Smooth muscle cell (in vitro differentiated cells): ENCODE measurements around the gene TMEM220. TPM values are rescaled to one million over a fixed set of nuclear protein-coding genes. Genes with fewer than 3 reads are reported as not detected.
A peak's percentile ranks its signal among the peaks of the same experiment; 100 is the strongest.

Experiments used
- DNase-seq: peaks from one replicate; lab custom pipeline; 2025; ENCODE audit not compliant: unreplicated experiment; lab: John Stamatoyannopoulos, UW
- H2AFZ ChIP-seq: fragments of 200-600 bp; sonication (generic); 2 replicates; pipeline ENCODE4 v1.6.0; 2016; ENCODE audit warnings: antibody characterized with exemption, low read depth, mild to moderate bottlenecking
- H3F3A ChIP-seq: fragments of 200-600 bp; sonication (generic); 2 replicates; pipeline ENCODE4 v1.6.0; 2017; ENCODE audit warnings: antibody characterized with exemption, low read depth
- H3K27ac ChIP-seq: fragments of 200-600 bp; sonication (generic); 2 replicates; pipeline ENCODE4 v1.5.1; 2016; ENCODE audit warnings: low read depth, mild to moderate bottlenecking
- H3K27me3 ChIP-seq: fragments of 200-600 bp; sonication (generic); 2 replicates; pipeline ENCODE4 v1.6.1; 2016; ENCODE audit warnings: low read depth, mild to moderate bottlenecking
- H3K36me3 ChIP-seq: fragments of 200-600 bp; sonication (generic); 2 replicates; pipeline ENCODE4 v1.5.1; 2016; ENCODE audit warnings: low read depth
- H3K4me1 ChIP-seq: fragments of 200-600 bp; sonication (generic); 2 replicates; pipeline ENCODE4 v1.5.1; 2016; ENCODE audit warnings: low read depth
- H3K4me2 ChIP-seq: fragments of 200-600 bp; sonication (generic); 2 replicates; pipeline ENCODE4 v1.6.0; 2016; ENCODE audit warnings: mild to moderate bottlenecking
- H3K4me3 ChIP-seq: fragments of 200-600 bp; sonication (generic); 2 replicates; pipeline ENCODE4 v1.5.1; 2016; ENCODE audit warnings: mild to moderate bottlenecking
- H3K79me2 ChIP-seq: fragments of 200-600 bp; sonication (generic); 2 replicates; pipeline ENCODE4 v1.6.0; 2016; ENCODE audit warnings: low read depth, mild to moderate bottlenecking
- H3K9ac ChIP-seq: fragments of 200-600 bp; sonication (generic); 2 replicates; pipeline ENCODE4 v1.6.0; 2016; ENCODE audit warnings: low read depth
- H3K9me3 ChIP-seq: fragments of 200-600 bp; sonication (generic); replicated peaks from 2 replicates; pipeline ENCODE4 v1.5.1; 2016; ENCODE audit warnings: low read depth
- H4K20me1 ChIP-seq: fragments of 200-600 bp; sonication (generic); 2 replicates; pipeline ENCODE4 v1.6.0; 2016; ENCODE audit warnings: low read depth
- CTCF ChIP-seq: fragments of 200-600 bp; sonication (generic); IDR thresholded peaks from 2 replicates; pipeline ENCODE4 v1.5.1; 2017; ENCODE audit warnings: borderline replicate concordance, mild to moderate bottlenecking, antibody characterized with exemption; ENCODE audit not compliant: insufficient read depth, poor library complexity, severe bottlenecking
- WGBS: methylation state at CpG from one replicate; pipeline ENCODE4 v1.1.7; 2016; ENCODE audit warnings: low lambda C conversion rate; 5-methylcytosine and 5-hydroxymethylcytosine counted together
- polyA plus RNA-seq: library from polyadenylated mRNA; unstranded; fragments of >200 nt; fragmentation: Nextera tagmentation; extraction: Ambion mirVana; gene quantifications from 2 replicates; pipeline ENCODE4 v1.2.1, GENCODE V29; 2016
- total RNA-seq: library from RNA; depleted of rRNA; stranded (reverse); fragments of >200 nt; gene quantifications from 2 replicates; pipeline ENCODE4 v1.2.3, GENCODE V29; 2014

The TMEM220 gene
- total and polyA plus RNA-seq, 2 experiments from 2014 or later: 3.5 to 5.5 TPM

- DNase-seq: no peak
- no peak overlapping the region for H3K9ac ChIP-seq
- no peaks in the 10 kb centered on the region for H4K20me1 ChIP-seq
- no peaks in the 10 kb centered on the region for H3K27me3 ChIP-seq
- WGBS: 78% methylated on average over 5 of the region's 5 CpGs
- H3K27ac ChIP-seq: no peak overlapping the region
- H3K4me2 ChIP-seq: no peak overlapping the region
- H3K79me2 ChIP-seq: no peaks in the 10 kb centered on the region
- no peaks in the 10 kb centered on the region for H3K9me3 ChIP-seq
- H3K36me3 ChIP-seq: no peaks in the 10 kb centered on the region
- no peaks in the 10 kb centered on the region for H3K4me1 ChIP-seq
- no peak overlapping the region for H3K4me3 ChIP-seq
- no peak for TF ChIP-seq CTCF
- H2AFZ ChIP-seq: no peak overlapping the region
- H3F3A ChIP-seq: no peaks in the 10 kb centered on the region
These were observed 9.6 kb upstream of the TMEM220 start for GRCh38 chr17:10739386-10739785.

GRCh38 chr17:10738521-10739258 lies 8.9 kb upstream of the TMEM220 start:
- H3K79me2 ChIP-seq: no peaks in the 10 kb centered on the region
- H3K27ac ChIP-seq: no peak overlapping the region
- TF ChIP-seq CTCF: no peak
- H2AFZ ChIP-seq: no peak overlapping the region
- no peaks in the 10 kb centered on the region for H3K27me3 ChIP-seq
- no peak overlapping the region for H3K9ac ChIP-seq
- no peaks in the 10 kb centered on the region for H3K9me3 ChIP-seq
- H3F3A ChIP-seq: no peaks in the 10 kb centered on the region
- H4K20me1 ChIP-seq: no peaks in the 10 kb centered on the region
- no peak overlapping the region for H3K4me2 ChIP-seq
- WGBS: 67% methylated on average over 4 of the region's 5 CpGs
- no peak overlapping the region for H3K4me3 ChIP-seq
- DNase-seq: no peak
- no peaks in the 10 kb centered on the region for H3K36me3 ChIP-seq
- H3K4me1 ChIP-seq: no peaks in the 10 kb centered on the region

- 85% methylated on average over 3 of the region's 3 CpGs for WGBS
- no peaks in the 10 kb centered on the region for H3K9me3 ChIP-seq
- TF ChIP-seq CTCF: no peak
- no peaks in the 10 kb centered on the region for H3K36me3 ChIP-seq
- H3K79me2 ChIP-seq: no peaks in the 10 kb centered on the region
- no peaks in the 10 kb centered on the region for H3K4me1 ChIP-seq
- H3K9ac ChIP-seq: no peak overlapping the region
- no peak for DNase-seq
- no peaks in the 10 kb centered on the region for H4K20me1 ChIP-seq
- H3F3A ChIP-seq: no peaks in the 10 kb centered on the region
- no peak overlapping the region for H3K27ac ChIP-seq
- H3K27me3 ChIP-seq: no peaks in the 10 kb centered on the region
- H3K4me2 ChIP-seq: no peak overlapping the region
- H2AFZ ChIP-seq: no peak overlapping the region
- no peak overlapping the region for H3K4me3 ChIP-seq
These were observed 7.9 kb upstream of the TMEM220 start for GRCh38 chr17:10737736-10738135.

DNA sequence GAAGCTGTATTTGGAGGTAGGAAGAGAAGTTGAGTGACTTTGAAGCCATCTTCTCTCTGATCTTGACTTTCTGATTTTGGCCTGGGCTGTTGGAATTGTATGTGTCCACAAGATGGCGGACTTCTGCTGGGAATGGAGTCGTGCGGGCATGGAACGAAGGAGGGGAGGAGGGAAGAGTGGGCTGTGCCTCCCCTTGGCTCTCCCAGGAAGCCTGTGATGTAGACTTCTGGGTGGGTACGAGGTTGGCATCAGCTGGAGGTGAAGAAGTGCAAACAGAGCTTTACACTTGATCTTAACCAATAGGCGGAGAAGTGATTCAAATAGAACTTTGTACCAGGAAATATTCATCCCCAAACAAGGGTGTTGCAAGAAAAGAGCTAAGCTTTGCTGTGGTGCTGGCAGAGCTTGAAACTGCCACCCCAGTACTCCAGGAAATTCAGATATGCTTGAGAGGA lies 7.4 kb upstream of the TMEM220 start:
- H3K4me2 ChIP-seq: no peak overlapping the region
- DNase-seq: no peak

More for the DNA sequence above, 7.4 kb upstream of the TMEM220 start:
- 14% methylated on average over 6 of the region's 6 CpGs for WGBS
- H4K20me1 ChIP-seq: no peaks in the 10 kb centered on the region
- no peaks in the 10 kb centered on the region for H3K4me1 ChIP-seq
- no peak overlapping the region for H3K4me3 ChIP-seq
- no peaks in the 10 kb centered on the region for H3K9me3 ChIP-seq
- TF ChIP-seq CTCF: peak; percentile 79
- H3F3A ChIP-seq: no peaks in the 10 kb centered on the region
- no peak overlapping the region for H2AFZ ChIP-seq
- H3K36me3 ChIP-seq: no peaks in the 10 kb centered on the region
- H3K9ac ChIP-seq: no peak overlapping the region
- H3K79me2 ChIP-seq: no peaks in the 10 kb centered on the region
- no peaks in the 10 kb centered on the region for H3K27me3 ChIP-seq
- H3K27ac ChIP-seq: no peak overlapping the region
